NCI-H2107 treated with DMSO at 0.1 percent for 48 hours (cell line): ENCODE results near the gene C20orf173.
"Not testable (repeated sequence)": the region's sequence is repeated elsewhere in the genome, so short reads cannot be mapped to it uniquely, and the experiment has no call there.

Source experiments
- DNase-seq: peaks from one replicate; lab custom pipeline; 2025; ENCODE audit not compliant: unreplicated experiment; lab: John Stamatoyannopoulos, UW

Gene C20orf173

GRCh38 chr20:35547329-35547728 is 17.9 kb upstream of the C20orf173 start:
- no peak for DNase-seq

GRCh38 chr20:35546127-35546526 is 16.7 kb upstream of the C20orf173 start:
- no peak for DNase-seq

- not testable (repeated sequence) for DNase-seq
Observed at GRCh38 chr20:35544941-35545340, 15.5 kb upstream of the C20orf173 start.

- DNase-seq, result no peak
Observed at GRCh38 chr20:35544436-35544835, 15.0 kb upstream of the C20orf173 start.

GRCh38 chr20:35542990-35543389 is 13.5 kb upstream of the C20orf173 start:
- DNase-seq, result no peak

- peak; percentile 69 for DNase-seq
Observed at GRCh38 chr20:35541783-35542662, 12.6 kb upstream of the C20orf173 start, which contains the start of gene ERGIC3. TSS of gene ERGIC3 (plus strand) at chr20:35542078. CDS start at chr20:35542098, 20 bp downstream.

GRCh38 chr20:35541118-35541782 is 11.8 kb upstream of the C20orf173 start:
- no peak for DNase-seq

GRCh38 chr20:35539756-35540212 is 10.3 kb upstream of the C20orf173 start:
- peak; percentile 81 for DNase-seq

- DNase-seq, result peak; percentile 14
Observed at GRCh38 chr20:35527122-35527769, 2.2 kb downstream of the C20orf173 start.

- no peak for DNase-seq
Observed at GRCh38 chr20:35525639-35526038, 3.8 kb downstream of the C20orf173 start.

GRCh38 chr20:35523298-35523888 is 6.1 kb downstream of the C20orf173 start:
- no peak for DNase-seq

- no peak for DNase-seq
Observed at GRCh38 chr20:35518955-35519354, 10.5 kb downstream of the C20orf173 start.

GRCh38 chr20:35517767-35518166 is 11.7 kb downstream of the C20orf173 start:
- not testable (repeated sequence) for DNase-seq

GRCh38 chr20:35517125-35517524 is 12.3 kb downstream of the C20orf173 start:
- no peak for DNase-seq

- DNase-seq, result no peak
Observed at GRCh38 chr20:35515949-35516645, 13.4 kb downstream of the C20orf173 start.

GRCh38 chr20:35515341-35515740 is 14.1 kb downstream of the C20orf173 start:
- no peak for DNase-seq

GRCh38 chr20:35514371-35514932 is 15.0 kb downstream of the C20orf173 start:
- DNase-seq, result no peak

GRCh38 chr20:35511814-35512420 is 17.5 kb downstream of the C20orf173 start:
- DNase-seq, result no peak

- no peak for DNase-seq
Observed at GRCh38 chr20:35510951-35511735, 18.3 kb downstream of the C20orf173 start.
